Neuronal stem cell (in vitro differentiated cells): ENCODE measurements around the gene ROBO2.
A peak's percentile ranks its signal among the peaks of the same experiment; 100 is the strongest.

ENCODE experiments used
- DNase-seq: peaks from one replicate; pipeline ENCODE4 v3.0.0-alpha.2; 2013; ENCODE audit warnings: low spot score
- H2AFZ ChIP-seq: one replicate; pipeline ENCODE4 v1.6.1; 2013; ENCODE audit warnings: mild to moderate bottlenecking, low read length, inconsistent platforms
- H2AK5ac ChIP-seq: 2 replicates; pipeline ENCODE4 v1.6.1; 2013; ENCODE audit warnings: low read depth, mild to moderate bottlenecking, inconsistent platforms, low read length, moderate library complexity, mixed read lengths
- H2BK120ac ChIP-seq: 2 replicates; pipeline ENCODE4 v1.6.1; 2013; ENCODE audit warnings: low read depth, mild to moderate bottlenecking, inconsistent platforms, low read length, moderate library complexity, mixed read lengths
- H2BK12ac ChIP-seq: one replicate; pipeline ENCODE4 v1.6.1; 2013; ENCODE audit warnings: low read length, inconsistent platforms
- H2BK15ac ChIP-seq: 2 replicates; pipeline ENCODE4 v1.6.1; 2013; ENCODE audit warnings: mild to moderate bottlenecking, low read length, inconsistent platforms, mixed read lengths
- H2BK5ac ChIP-seq: one replicate; pipeline ENCODE4 v1.6.1; 2013; ENCODE audit warnings: inconsistent platforms, mild to moderate bottlenecking, low read length, moderate library complexity
- H3K14ac ChIP-seq: one replicate; pipeline ENCODE4 v1.6.1; 2013; ENCODE audit warnings: low read length, inconsistent platforms
- H3K18ac ChIP-seq: 2 replicates; pipeline ENCODE4 v1.6.1; 2013; ENCODE audit warnings: low read length, inconsistent platforms
- H3K23ac ChIP-seq: 2 replicates; pipeline ENCODE4 v1.6.1; 2013; ENCODE audit warnings: low read depth, mild to moderate bottlenecking, mixed read lengths, low read length, inconsistent platforms; ENCODE audit not compliant: poor library complexity
- H3K27ac ChIP-seq: replicated peaks from 3 replicates; pipeline ENCODE4 v1.5.1; 2013; ENCODE audit warnings: low read length, inconsistent platforms
- H3K27me3 ChIP-seq, 3 experiments: 2 replicates each; pipeline ENCODE4 v1.6.1; 2013; ENCODE audit warnings: low read length in 3 of 3, mild to moderate bottlenecking in 2 of 3, inconsistent platforms in 1 of 3, low read depth in 1 of 3, mixed read lengths in 1 of 3, moderate library complexity in 1 of 3; ENCODE audit not compliant: control insufficient read depth in 3 of 3, insufficient read depth in 3 of 3
- H3K36me3 ChIP-seq, 2 donors: replicated peaks in 1 of 2; 2 replicates each; pipeline ENCODE4 v1.6.1; 2013; ENCODE audit warnings: low read length in 2 of 2; ENCODE audit not compliant: control insufficient read depth in 2 of 2, insufficient read depth in 2 of 2
- H3K4ac ChIP-seq: 2 replicates; pipeline ENCODE4 v1.6.1; 2013; ENCODE audit warnings: inconsistent platforms, mild to moderate bottlenecking, low read length, moderate library complexity
- H3K4me1 ChIP-seq, 2 donors: 1 replicate in 1 of 2; 2 replicates in 1 of 2; pipeline ENCODE4 v1.6.1; 2013; ENCODE audit warnings: low read length in 2 of 2, low read depth in 1 of 2; ENCODE audit not compliant: control insufficient read depth in 2 of 2, insufficient read depth in 1 of 2
- H3K4me2 ChIP-seq: one replicate; pipeline ENCODE4 v1.6.1; 2013; ENCODE audit warnings: mild to moderate bottlenecking, low read length, inconsistent platforms; ENCODE audit not compliant: insufficient read depth, poor library complexity, severe bottlenecking
- H3K4me3 ChIP-seq, 2 donors: 2 replicates each; pipeline ENCODE4 v1.5.1; 2013; ENCODE audit warnings: low read length in 2 of 2, mild to moderate bottlenecking in 2 of 2, inconsistent platforms in 1 of 2, moderate library complexity in 1 of 2
- H3K79me1 ChIP-seq: one replicate; pipeline ENCODE4 v1.6.1; 2013; ENCODE audit warnings: low read depth, mild to moderate bottlenecking, inconsistent platforms, low read length, moderate library complexity
- H3K9ac ChIP-seq: one replicate; pipeline ENCODE4 v1.6.1; 2013; ENCODE audit warnings: mild to moderate bottlenecking, low read depth, low read length, inconsistent platforms; ENCODE audit not compliant: poor library complexity
- H3K9me3 ChIP-seq, 2 donors: replicated peaks in 1 of 2; 2 replicates each; pipeline versions ENCODE3 to v1.6.1; 2013; ENCODE audit warnings: low read length in 2 of 2, mild to moderate bottlenecking in 2 of 2, inconsistent platforms in 1 of 2, low read depth in 1 of 2, mixed read lengths in 1 of 2, moderate library complexity in 1 of 2; ENCODE audit not compliant: control insufficient read depth in 2 of 2, insufficient read depth in 1 of 2
- H4K8ac ChIP-seq: one replicate; pipeline ENCODE4 v1.6.1; 2013; ENCODE audit warnings: low read depth, mild to moderate bottlenecking, inconsistent platforms, low read length, moderate library complexity
- H4K91ac ChIP-seq: one replicate; pipeline ENCODE4 v1.6.1; 2013; ENCODE audit warnings: low read length, low read depth, mild to moderate bottlenecking, inconsistent platforms; ENCODE audit not compliant: poor library complexity
- WGBS, 2 donors: extraction: QIAGEN DNeasy Blood & Tissue Kit; methylation state at CpG; one replicate each; pipeline ENCODE4 v1.1.7; 2013; ENCODE audit warnings: missing lambda C conversion rate in 2 of 2, mixed read lengths in 1 of 2; ENCODE audit not compliant: insufficient read length in 2 of 2, insufficient replicate concordance in 1 of 2; ENCODE audit errors: extremely low coverage in 2 of 2; 5-methylcytosine and 5-hydroxymethylcytosine counted together

Gene ROBO2

GRCh38 chr3:77320514-77320913 is 280.6 kb downstream of the ROBO2 start:
- H3K4me2 ChIP-seq, result no peak overlapping the region
- H3K23ac ChIP-seq, result no peak overlapping the region
- H2AFZ ChIP-seq, result peak overlapping the region; percentile 55
- H4K91ac ChIP-seq, result no peak overlapping the region
- no peak overlapping the region for H2AK5ac ChIP-seq
- no peak overlapping the region for H3K9ac ChIP-seq
- no peak overlapping the region for H2BK12ac ChIP-seq
- H2BK5ac ChIP-seq, result no peak overlapping the region
- H2BK120ac ChIP-seq, result no peak overlapping the region
- H3K9me3 ChIP-seq, result no peaks in the 10 kb centered on the region
- no peaks in the 10 kb centered on the region for H3K27me3 ChIP-seq
- no CpG with 5 or more reads among the region's 3 CpGs for WGBS, 2 donors
- no peak overlapping the region for H3K27ac ChIP-seq
- no peak overlapping the region for H2BK15ac ChIP-seq
- peak; percentile 30 for DNase-seq
- H3K4ac ChIP-seq, result no peak overlapping the region
- H3K79me1 ChIP-seq, result no peaks in the 10 kb centered on the region
- peaks cover 0 to 1% of the 10 kb centered on the region in 2 donors for H3K4me1 ChIP-seq
- no peak overlapping the region for H3K18ac ChIP-seq
- H3K14ac ChIP-seq, result no peak overlapping the region
- no peak overlapping the region for H4K8ac ChIP-seq
- H3K4me3 ChIP-seq, result no peak overlapping the region
- no peaks in the 10 kb centered on the region for H3K36me3 ChIP-seq

- H2AK5ac ChIP-seq, result no peak overlapping the region
- no peak overlapping the region for H2BK12ac ChIP-seq
- no peak overlapping the region for H2AFZ ChIP-seq
- no peak overlapping the region for H3K4ac ChIP-seq
- no peak for DNase-seq
- H3K27ac ChIP-seq, result no peak overlapping the region
- H3K4me3 ChIP-seq, result no peak overlapping the region
- H3K23ac ChIP-seq, result no peak overlapping the region
- no peak overlapping the region for H3K18ac ChIP-seq
- no peak overlapping the region for H3K9ac ChIP-seq
- no peak overlapping the region for H4K91ac ChIP-seq
- H2BK5ac ChIP-seq, result no peak overlapping the region
- no CpG with 5 or more reads among the region's 6 CpGs for WGBS, 2 donors
- no peaks in the 10 kb centered on the region for H3K79me1 ChIP-seq
- no peaks in the 10 kb centered on the region for H3K27me3 ChIP-seq
- peaks cover 0 to 1% of the 10 kb centered on the region in 2 donors for H3K4me1 ChIP-seq
- H3K4me2 ChIP-seq, result no peak overlapping the region
- H3K36me3 ChIP-seq, result no peaks in the 10 kb centered on the region
- H3K9me3 ChIP-seq, result no peaks in the 10 kb centered on the region
- no peak overlapping the region for H4K8ac ChIP-seq
- no peak overlapping the region for H2BK15ac ChIP-seq
- H3K14ac ChIP-seq, result no peak overlapping the region
- no peak overlapping the region for H2BK120ac ChIP-seq
Observed at GRCh38 chr3:77321646-77322045, 281.7 kb downstream of the ROBO2 start.

- Histone ChIP-seq H2BK120ac (no peak overlapping the region), H2BK12ac (no peak overlapping the region), H3K79me1 (no peaks in the 10 kb centered on the region), H4K91ac (no peak overlapping the region), H2BK5ac (no peak overlapping the region), H3K4me1 (peaks cover 0 to 1% of the 10 kb centered on the region in 2 donors), H3K14ac (no peak overlapping the region), H2AK5ac (no peak overlapping the region), H2AFZ (no peak overlapping the region), H3K23ac (no peak overlapping the region), H3K18ac (no peak overlapping the region), H3K9ac (no peak overlapping the region), H3K9me3 (no peaks in the 10 kb centered on the region), H4K8ac (no peak overlapping the region), H2BK15ac (no peak overlapping the region), H3K27me3 (no peaks in the 10 kb centered on the region), H3K27ac (no peak overlapping the region), H3K4ac (no peak overlapping the region), H3K4me3 (no peak overlapping the region), H3K36me3 (no peaks in the 10 kb centered on the region), H3K4me2 (no peak overlapping the region)
- no peak for DNase-seq
Observed at GRCh38 chr3:77323626-77324025, 283.7 kb downstream of the ROBO2 start.

- no peak for DNase-seq
- Histone ChIP-seq H3K23ac (no peak overlapping the region), H2AFZ (no peak overlapping the region), H3K4me3 (no peak overlapping the region), H4K91ac (no peak overlapping the region), H2BK12ac (no peak overlapping the region), H2BK120ac (no peak overlapping the region), H3K4me1 (peaks cover 0 to 1% of the 10 kb centered on the region in 2 donors), H3K9me3 (no peaks in the 10 kb centered on the region), H3K4ac (no peak overlapping the region), H4K8ac (no peak overlapping the region), H3K36me3 (no peaks in the 10 kb centered on the region), H2BK5ac (no peak overlapping the region), H3K14ac (no peak overlapping the region), H3K27me3 (no peaks in the 10 kb centered on the region), H2AK5ac (no peak overlapping the region), H3K27ac (no peak overlapping the region), H2BK15ac (no peak overlapping the region), H3K9ac (no peak overlapping the region), H3K18ac (no peak overlapping the region), H3K79me1 (no peaks in the 10 kb centered on the region), H3K4me2 (no peak overlapping the region)
- WGBS, 2 donors, result no CpG with 5 or more reads among the region's 3 CpGs
Observed at GRCh38 chr3:77324105-77324504, 284.2 kb downstream of the ROBO2 start.
